Liver (tissue), 9 donors: Measurements from ENCODE around the gene SIMC1. TPM values are rescaled to one million over a fixed set of nuclear protein-coding genes. Genes with fewer than 3 reads are reported as not detected.
A peak's percentile ranks its signal among the peaks of the same experiment; 100 is the strongest.

Source experiments
- DNase-seq: peaks from one replicate; pipeline ENCODE4 v3.0.0-alpha.2; 2017; ENCODE audit warnings: low spot score
- H3K27ac ChIP-seq, 2 donors: one replicate each; pipeline ENCODE4 v1.7.0; 2013; ENCODE audit warnings: inconsistent platforms in 2 of 2, low read length in 2 of 2, control low read depth in 1 of 2, low read depth in 1 of 2, mild to moderate bottlenecking in 1 of 2
- H3K27me3 ChIP-seq, 4 donors: one replicate each; pipeline versions ENCODE4 v1.6.1 to v1.7.0; 2013; ENCODE audit warnings: low read length in 3 of 4, inconsistent platforms in 1 of 4, mild to moderate bottlenecking in 1 of 4, moderate library complexity in 1 of 4; ENCODE audit not compliant: control insufficient read depth in 4 of 4, insufficient read depth in 4 of 4
- H3K36me3 ChIP-seq, 4 donors: one replicate each; pipeline versions ENCODE4 v1.6.1 to v1.7.0; 2013; ENCODE audit warnings: low read length in 3 of 4, mild to moderate bottlenecking in 3 of 4, low read depth in 1 of 4, moderate library complexity in 1 of 4; ENCODE audit not compliant: control insufficient read depth in 4 of 4, insufficient read depth in 3 of 4
- H3K4me1 ChIP-seq, 4 donors: one replicate each; pipeline versions ENCODE4 v1.6.1 to v1.7.0; 2013; ENCODE audit warnings: low read length in 3 of 4, mild to moderate bottlenecking in 3 of 4, moderate library complexity in 1 of 4; ENCODE audit not compliant: control insufficient read depth in 4 of 4, insufficient read depth in 4 of 4
- H3K4me3 ChIP-seq, 3 donors: one replicate each; pipeline versions ENCODE4 v1.6.1 to v1.7.0; 2013; ENCODE audit warnings: low read length in 3 of 3, control low read depth in 1 of 3, low read depth in 1 of 3, mild to moderate bottlenecking in 1 of 3
- H3K9ac ChIP-seq, 2 donors: one replicate each; pipeline ENCODE4 v1.7.0; 2013; ENCODE audit warnings: low read length in 2 of 2, mild to moderate bottlenecking in 2 of 2, moderate library complexity in 2 of 2, control low read depth in 1 of 2, low read depth in 1 of 2
- H3K9me3 ChIP-seq, 4 donors: one replicate each; pipeline versions ENCODE4 v1.6.1 to v1.7.0; 2013; ENCODE audit warnings: low read length in 3 of 4; ENCODE audit not compliant: control insufficient read depth in 4 of 4
- EGR1 ChIP-seq, 2 donors: IDR thresholded peaks; 2 replicates each; pipeline ENCODE4 v1.6.1; 2016 to 2018; ENCODE audit warnings: antibody characterized with exemption in 2 of 2, low read depth in 2 of 2
- FOXA1 ChIP-seq: IDR thresholded peaks from 2 replicates; pipeline ENCODE4 v1.6.1; 2016; ENCODE audit warnings: antibody characterized with exemption
- FOXA2 ChIP-seq: IDR thresholded peaks from 2 replicates; pipeline ENCODE4 v1.6.1; 2016; ENCODE audit warnings: antibody characterized with exemption
- GABPA ChIP-seq, 2 donors: IDR thresholded peaks in 1 of 2; conservative IDR thresholded peaks in 1 of 2; 2 replicates each; pipeline ENCODE4 v1.6.1; 2016; ENCODE audit warnings: antibody characterized with exemption in 2 of 2, mild to moderate bottlenecking in 1 of 2, moderate library complexity in 1 of 2
- HNF4A ChIP-seq, 2 donors: conservative IDR thresholded peaks; 2 replicates each; pipeline ENCODE4 v1.6.1; 2016; ENCODE audit warnings: antibody characterized with exemption in 2 of 2, mild to moderate bottlenecking in 2 of 2
- HNF4G ChIP-seq: IDR thresholded peaks from 2 replicates; pipeline ENCODE4 v1.6.1; 2016; ENCODE audit warnings: antibody characterized with exemption
- JUND ChIP-seq, 2 donors: IDR thresholded peaks; 2 replicates each; pipeline ENCODE4 v1.6.1; 2016; ENCODE audit warnings: antibody characterized with exemption in 2 of 2
- NR2F2 ChIP-seq: IDR thresholded peaks from 2 replicates; pipeline ENCODE4 v1.6.1; 2016; ENCODE audit warnings: antibody characterized with exemption
- RAD21 ChIP-seq, 2 donors: IDR thresholded peaks; 2 replicates each; pipeline ENCODE4 v1.6.1; 2016; ENCODE audit warnings: antibody characterized with exemption in 2 of 2, mild to moderate bottlenecking in 2 of 2
- SP1 ChIP-seq: IDR thresholded peaks from 2 replicates; pipeline ENCODE4 v1.6.1; 2018; ENCODE audit warnings: antibody characterized with exemption, mild to moderate bottlenecking
- TAF1 ChIP-seq: conservative IDR thresholded peaks from 2 replicates; pipeline ENCODE4 v1.6.1; 2016; ENCODE audit warnings: antibody characterized with exemption, mild to moderate bottlenecking
- YY1 ChIP-seq: IDR thresholded peaks from 2 replicates; pipeline ENCODE4 v1.6.1; 2016; ENCODE audit warnings: antibody characterized with exemption, mild to moderate bottlenecking
- WGBS: extraction: QIAGEN DNeasy Blood & Tissue Kit; methylation state at CpG from one replicate; pipeline ENCODE4 v1.1.7; 2013; 5-methylcytosine and 5-hydroxymethylcytosine counted together
- polyA plus RNA-seq, 2 donors: library from polyadenylated mRNA; stranded (reverse) in 1 of 2; unstranded in 1 of 2; fragments of 200-250 nt in 1 of 2; fragments of >200 nt in 1 of 2; fragmentation: Nextera tagmentation in 1 of 2; extraction: Ambion mirVana in 1 of 2; gene quantifications; one replicate each; pipeline versions ENCODE4 v1.2.1 to v1.2.3, GENCODE V29; 2013 to 2015
- total RNA-seq, 2 donors: library from RNA; depleted of rRNA; stranded (reverse); fragments of >200 nt; gene quantifications; one replicate each; pipeline ENCODE4 v1.2.3, GENCODE V29; 2014
- TF ChIP-seq, protein P1 (sequence below): IDR thresholded peaks from 2 replicates; pipeline ENCODE4 v1.6.1; 2016; ENCODE audit warnings: antibody characterized with exemption
- TF ChIP-seq, protein P2 (sequence below): IDR thresholded peaks from 2 replicates; pipeline ENCODE4 v1.6.1; 2016; ENCODE audit warnings: antibody characterized with exemption, mild to moderate bottlenecking
- TF ChIP-seq, protein P3 (sequence below): IDR thresholded peaks from 2 replicates; pipeline ENCODE4 v1.6.1; 2016; ENCODE audit warnings: antibody characterized with exemption
- TF ChIP-seq, protein P4 (sequence below): fragments of 150-350 bp; IDR thresholded peaks from 2 replicates; pipeline ENCODE4 v1.5.1; 2017; ENCODE audit warnings: improper control_type of control experiment, low read depth, low read length; ENCODE audit not compliant: missing input control
- TF ChIP-seq, protein P5 (sequence below): IDR thresholded peaks from 2 replicates; pipeline ENCODE4 v1.6.1; 2016; ENCODE audit warnings: antibody characterized with exemption
- donor health status: healthy.
- donor health status: healthy.
- donor health status: healthy.
- donor health status: healthy.
- donor health status: healthy.

Gene SIMC1
- total and polyA plus RNA-seq, 4 donors: 2.5 to 8.9 (median 6.2) TPM

DNA sequence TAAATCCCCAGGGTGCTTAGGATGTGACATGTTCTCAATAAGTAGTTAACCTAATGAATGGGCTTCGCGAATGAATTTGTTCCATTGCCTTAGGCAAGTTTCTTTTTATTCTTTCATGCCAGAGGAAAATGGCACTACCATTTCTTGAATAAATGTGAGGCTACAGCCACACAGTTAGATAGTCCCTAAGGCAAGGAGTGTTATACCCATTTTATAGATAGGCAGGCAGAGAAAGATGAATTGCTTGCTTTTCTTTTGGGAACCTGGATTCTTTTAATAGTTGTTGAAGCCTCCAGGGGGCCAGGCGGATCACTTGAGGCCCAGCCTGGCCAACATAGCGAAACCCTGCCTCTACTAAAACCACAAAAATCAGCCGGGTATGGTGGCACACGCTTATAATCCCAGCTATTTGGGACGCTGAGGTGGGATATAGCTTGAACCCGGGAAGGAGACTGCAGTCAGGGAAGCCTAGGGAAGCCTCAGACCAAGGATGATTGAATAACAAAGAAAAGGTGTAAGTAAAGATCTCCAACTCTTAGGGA, 149.2 kb downstream of the SIMC1 start:
- no peak for DNase-seq
- H3K27me3 ChIP-seq: no peaks in the 10 kb centered on the region
- 50% methylated on average over 8 of the region's 8 CpGs for WGBS
- H3K4me1 ChIP-seq: peaks cover 5 to 26% (median 16%) of the 10 kb centered on the region in 4 donors
- peaks cover 9 to 38% (median 20%) of the 10 kb centered on the region in 4 donors for H3K36me3 ChIP-seq
- TF ChIP-seq HNF4G (no peak), HNF4A (conservative IDR thresholded peaks at IDR 0.05) (no peak), GABPA (IDR thresholded peaks at IDR 0.05 in 1 of 2, conservative IDR thresholded peaks at IDR 0.05 in 1 of 2) (no peak), EGR1 (IDR thresholded peaks at IDR 0.05; ENCODE audit: low read depth in 2 of 2) (no peak), TAF1 (no peak), FOXA2 (no peak), FOXA1 (no peak), RAD21 (IDR thresholded peaks at IDR 0.05) (no peak), SP1 (no peak), YY1 (no peak), JUND (IDR thresholded peaks at IDR 0.05) (no peak), NR2F2 (no peak)
- TF ChIP-seq, protein P1, sequence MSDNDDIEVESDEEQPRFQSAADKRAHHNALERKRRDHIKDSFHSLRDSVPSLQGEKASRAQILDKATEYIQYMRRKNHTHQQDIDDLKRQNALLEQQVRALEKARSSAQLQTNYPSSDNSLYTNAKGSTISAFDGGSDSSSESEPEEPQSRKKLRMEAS: no peak
- TF ChIP-seq, protein P2, sequence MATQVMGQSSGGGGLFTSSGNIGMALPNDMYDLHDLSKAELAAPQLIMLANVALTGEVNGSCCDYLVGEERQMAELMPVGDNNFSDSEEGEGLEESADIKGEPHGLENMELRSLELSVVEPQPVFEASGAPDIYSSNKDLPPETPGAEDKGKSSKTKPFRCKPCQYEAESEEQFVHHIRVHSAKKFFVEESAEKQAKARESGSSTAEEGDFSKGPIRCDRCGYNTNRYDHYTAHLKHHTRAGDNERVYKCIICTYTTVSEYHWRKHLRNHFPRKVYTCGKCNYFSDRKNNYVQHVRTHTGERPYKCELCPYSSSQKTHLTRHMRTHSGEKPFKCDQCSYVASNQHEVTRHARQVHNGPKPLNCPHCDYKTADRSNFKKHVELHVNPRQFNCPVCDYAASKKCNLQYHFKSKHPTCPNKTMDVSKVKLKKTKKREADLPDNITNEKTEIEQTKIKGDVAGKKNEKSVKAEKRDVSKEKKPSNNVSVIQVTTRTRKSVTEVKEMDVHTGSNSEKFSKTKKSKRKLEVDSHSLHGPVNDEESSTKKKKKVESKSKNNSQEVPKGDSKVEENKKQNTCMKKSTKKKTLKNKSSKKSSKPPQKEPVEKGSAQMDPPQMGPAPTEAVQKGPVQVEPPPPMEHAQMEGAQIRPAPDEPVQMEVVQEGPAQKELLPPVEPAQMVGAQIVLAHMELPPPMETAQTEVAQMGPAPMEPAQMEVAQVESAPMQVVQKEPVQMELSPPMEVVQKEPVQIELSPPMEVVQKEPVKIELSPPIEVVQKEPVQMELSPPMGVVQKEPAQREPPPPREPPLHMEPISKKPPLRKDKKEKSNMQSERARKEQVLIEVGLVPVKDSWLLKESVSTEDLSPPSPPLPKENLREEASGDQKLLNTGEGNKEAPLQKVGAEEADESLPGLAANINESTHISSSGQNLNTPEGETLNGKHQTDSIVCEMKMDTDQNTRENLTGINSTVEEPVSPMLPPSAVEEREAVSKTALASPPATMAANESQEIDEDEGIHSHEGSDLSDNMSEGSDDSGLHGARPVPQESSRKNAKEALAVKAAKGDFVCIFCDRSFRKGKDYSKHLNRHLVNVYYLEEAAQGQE: no peak
- TF ChIP-seq, protein P3, sequence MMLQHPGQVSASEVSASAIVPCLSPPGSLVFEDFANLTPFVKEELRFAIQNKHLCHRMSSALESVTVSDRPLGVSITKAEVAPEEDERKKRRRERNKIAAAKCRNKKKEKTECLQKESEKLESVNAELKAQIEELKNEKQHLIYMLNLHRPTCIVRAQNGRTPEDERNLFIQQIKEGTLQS: no peak
- TF ChIP-seq, protein P4, sequence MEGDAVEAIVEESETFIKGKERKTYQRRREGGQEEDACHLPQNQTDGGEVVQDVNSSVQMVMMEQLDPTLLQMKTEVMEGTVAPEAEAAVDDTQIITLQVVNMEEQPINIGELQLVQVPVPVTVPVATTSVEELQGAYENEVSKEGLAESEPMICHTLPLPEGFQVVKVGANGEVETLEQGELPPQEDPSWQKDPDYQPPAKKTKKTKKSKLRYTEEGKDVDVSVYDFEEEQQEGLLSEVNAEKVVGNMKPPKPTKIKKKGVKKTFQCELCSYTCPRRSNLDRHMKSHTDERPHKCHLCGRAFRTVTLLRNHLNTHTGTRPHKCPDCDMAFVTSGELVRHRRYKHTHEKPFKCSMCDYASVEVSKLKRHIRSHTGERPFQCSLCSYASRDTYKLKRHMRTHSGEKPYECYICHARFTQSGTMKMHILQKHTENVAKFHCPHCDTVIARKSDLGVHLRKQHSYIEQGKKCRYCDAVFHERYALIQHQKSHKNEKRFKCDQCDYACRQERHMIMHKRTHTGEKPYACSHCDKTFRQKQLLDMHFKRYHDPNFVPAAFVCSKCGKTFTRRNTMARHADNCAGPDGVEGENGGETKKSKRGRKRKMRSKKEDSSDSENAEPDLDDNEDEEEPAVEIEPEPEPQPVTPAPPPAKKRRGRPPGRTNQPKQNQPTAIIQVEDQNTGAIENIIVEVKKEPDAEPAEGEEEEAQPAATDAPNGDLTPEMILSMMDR: no peak
- H3K9ac ChIP-seq: peak overlapping the region; percentile 67 to 84
- no peak overlapping the region for H3K27ac ChIP-seq
- H3K4me3 ChIP-seq: peak overlapping the region; percentile 73 to 100 (median 79)
- no peaks in the 10 kb centered on the region for H3K9me3 ChIP-seq

DNA sequence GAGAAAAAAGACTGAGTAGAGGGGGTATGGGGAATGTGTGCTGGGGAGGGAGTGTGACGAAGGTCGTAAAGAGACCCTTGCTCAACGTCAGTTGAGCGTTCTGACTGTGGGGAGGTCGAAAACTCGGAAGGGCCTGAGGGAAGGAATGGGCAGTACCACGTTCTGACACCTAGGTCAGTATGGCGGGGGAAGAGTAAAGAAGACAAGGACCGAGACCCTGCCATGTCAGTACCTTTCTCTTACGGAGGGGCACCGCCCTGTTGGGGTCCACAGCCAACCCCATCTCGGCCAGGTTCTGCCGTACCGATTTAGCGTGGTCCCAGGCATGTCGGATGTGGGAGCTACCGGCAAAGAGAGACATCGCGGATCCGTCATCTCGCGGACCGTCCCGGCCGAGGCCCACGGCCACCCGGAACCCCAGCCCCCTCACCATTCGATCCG, 149.8 kb downstream of the SIMC1 start:
- Histone ChIP-seq H3K27me3 (no peaks in the 10 kb centered on the region), H3K4me3 (peak overlapping the region; percentile 73 to 100 (median 79)), H3K4me1 (peaks cover 5 to 26% (median 16%) of the 10 kb centered on the region in 4 donors), H3K9me3 (no peaks in the 10 kb centered on the region), H3K27ac (peak overlapping the region; percentile 8 to 90), H3K9ac (peak overlapping the region; percentile 67 to 84), H3K36me3 (peaks cover 4 to 37% (median 19%) of the 10 kb centered on the region in 4 donors)
- no peak for DNase-seq
- TF ChIP-seq, protein P5, sequence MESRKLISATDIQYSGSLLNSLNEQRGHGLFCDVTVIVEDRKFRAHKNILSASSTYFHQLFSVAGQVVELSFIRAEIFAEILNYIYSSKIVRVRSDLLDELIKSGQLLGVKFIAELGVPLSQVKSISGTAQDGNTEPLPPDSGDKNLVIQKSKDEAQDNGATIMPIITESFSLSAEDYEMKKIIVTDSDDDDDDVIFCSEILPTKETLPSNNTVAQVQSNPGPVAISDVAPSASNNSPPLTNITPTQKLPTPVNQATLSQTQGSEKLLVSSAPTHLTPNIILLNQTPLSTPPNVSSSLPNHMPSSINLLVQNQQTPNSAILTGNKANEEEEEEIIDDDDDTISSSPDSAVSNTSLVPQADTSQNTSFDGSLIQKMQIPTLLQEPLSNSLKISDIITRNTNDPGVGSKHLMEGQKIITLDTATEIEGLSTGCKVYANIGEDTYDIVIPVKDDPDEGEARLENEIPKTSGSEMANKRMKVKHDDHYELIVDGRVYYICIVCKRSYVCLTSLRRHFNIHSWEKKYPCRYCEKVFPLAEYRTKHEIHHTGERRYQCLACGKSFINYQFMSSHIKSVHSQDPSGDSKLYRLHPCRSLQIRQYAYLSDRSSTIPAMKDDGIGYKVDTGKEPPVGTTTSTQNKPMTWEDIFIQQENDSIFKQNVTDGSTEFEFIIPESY: no peak
- TF ChIP-seq, protein P4: no peak
- TF ChIP-seq FOXA2: no peak
- TF ChIP-seq NR2F2: no peak
- no peak for TF ChIP-seq SP1
- WGBS: under 1% methylated on average over 29 of the region's 29 CpGs
